GM18508 (cell line): ENCODE data around the gene FUOM.
A peak's percentile ranks its signal among the peaks of the same experiment; 100 is the strongest.

ENCODE experiments used
- ATAC-seq: cut with Tn5 transposase; IDR thresholded peaks from one replicate; pipeline ENCODE4 v1.9.1; 2021; ENCODE audit warnings: moderate number of reproducible peaks; ENCODE audit not compliant: insufficient read depth, unreplicated experiment

Gene FUOM

GRCh38 chr10:133357285-133358161, at the start of gene FUOM:
TSS of gene FUOM (minus strand) at chr10:133358019. CDS start at chr10:133358007, 12 bp downstream.
- ATAC-seq = no peak

- ATAC-seq = no peak
Observed at GRCh38 chr10:133405844-133406527, 48.2 kb upstream of the FUOM start.

GRCh38 chr10:133405272-133405671, 47.5 kb upstream of the FUOM start:
- ATAC-seq = no peak

GRCh38 chr10:133403784-133404183, 46.0 kb upstream of the FUOM start:
- no peak for ATAC-seq

- no peak for ATAC-seq
Observed at GRCh38 chr10:133403359-133403758, 45.5 kb upstream of the FUOM start.

- no peak for ATAC-seq
Observed at GRCh38 chr10:133401981-133402725, 44.3 kb upstream of the FUOM start.

GRCh38 chr10:133401500-133401899, 43.7 kb upstream of the FUOM start:
- ATAC-seq = peak; percentile 14

GRCh38 chr10:133400624-133401424, 43.0 kb upstream of the FUOM start:
- ATAC-seq = peak; percentile 67

GRCh38 chr10:133399123-133399601, 41.3 kb upstream of the FUOM start:
- no peak for ATAC-seq

- no peak for ATAC-seq
Observed at GRCh38 chr10:133397938-133398337, 40.1 kb upstream of the FUOM start.

GRCh38 chr10:133396035-133396624, 38.3 kb upstream of the FUOM start:
- no peak for ATAC-seq

GRCh38 chr10:133394801-133395221, 37.0 kb upstream of the FUOM start:
- no peak for ATAC-seq

- peak; percentile 38 for ATAC-seq
Observed at GRCh38 chr10:133394064-133394663, 36.3 kb upstream of the FUOM start, which contains the start of gene MTG1. TSS of gene MTG1 (plus strand) at chr10:133394157. CDS start at chr10:133394221, 64 bp downstream.

GRCh38 chr10:133393401-133394063, 35.7 kb upstream of the FUOM start:
- ATAC-seq = no peak

- ATAC-seq = no peak
Observed at GRCh38 chr10:133391761-133392518, 34.1 kb upstream of the FUOM start.

- no peak for ATAC-seq
Observed at GRCh38 chr10:133391249-133391635, 33.4 kb upstream of the FUOM start.

- ATAC-seq = no peak
Observed at GRCh38 chr10:133390597-133391248, 32.9 kb upstream of the FUOM start.
